H1 (cell line): ENCODE measurements around the gene CPLX1. TPM values are rescaled to one million over a fixed set of nuclear protein-coding genes. Genes with fewer than 3 reads are reported as not detected.

Experiments used
- CTCF ChIA-PET: fragments of 300-600 bp; sonication (Branson Sonifier 250); formaldehyde crosslinking; loops from one replicate; lab custom pipeline; 2021; ENCODE audit not compliant: partially characterized antibody; lab: Charles Lee
- POLR2A ChIA-PET: fragments of 300-600 bp; sonication (Branson Sonifier 250); formaldehyde crosslinking; loops from one replicate; lab custom pipeline; 2021; ENCODE audit warnings: inconsistent platforms; ENCODE audit not compliant: partially characterized antibody; lab: Charles Lee
- DNase-seq, 2 experiments: peaks; one replicate each; pipeline versions ENCODE4 v3.0.0 to v3.0.0-alpha.2; 2010 to 2022; ENCODE audit warnings: low spot score in 2 of 2, low read depth in 1 of 2, mixed read lengths in 1 of 2
- FAIRE-seq: peaks from 2 replicates; lab custom pipeline; 2011; peaks lifted over from hg19 to GRCh38; lab: Jason Lieb, UNC
- H2AFZ ChIP-seq: 2 replicates; pipeline ENCODE4 v1.8.1; 2012; ENCODE audit warnings: low read length, inconsistent platforms
- H2AK5ac ChIP-seq: 2 replicates; pipeline ENCODE4 v1.6.1; 2013; ENCODE audit warnings: low read depth, low read length
- H2BK120ac ChIP-seq: replicated peaks from 2 replicates; pipeline ENCODE3; 2013; ENCODE audit warnings: low read depth, low read length, inconsistent platforms
- H2BK12ac ChIP-seq: 2 replicates; pipeline ENCODE4 v1.6.1; 2013; ENCODE audit warnings: low read depth, low read length
- H2BK15ac ChIP-seq: 2 replicates; pipeline ENCODE4 v1.6.1; 2013; ENCODE audit warnings: low read length
- H2BK20ac ChIP-seq: 2 replicates; pipeline ENCODE4 v1.6.1; 2013; ENCODE audit warnings: low read length
- H2BK5ac ChIP-seq: 2 replicates; pipeline ENCODE4 v1.6.1; 2013; ENCODE audit warnings: low read depth, low read length
- H3K14ac ChIP-seq: 2 replicates; pipeline ENCODE4 v1.6.1; 2013; ENCODE audit warnings: inconsistent platforms; ENCODE audit not compliant: insufficient read length
- H3K18ac ChIP-seq: 2 replicates; pipeline ENCODE4 v1.6.1; 2013; ENCODE audit warnings: low read length; ENCODE audit errors: extremely low read depth
- H3K23ac ChIP-seq: 2 replicates; pipeline ENCODE4 v1.6.1; 2013; ENCODE audit warnings: inconsistent platforms; ENCODE audit not compliant: insufficient read length
- H3K23me2 ChIP-seq: 2 replicates; pipeline ENCODE4 v1.6.1; 2013; ENCODE audit warnings: low read depth, low read length
- H3K27ac ChIP-seq: 2 replicates; pipeline ENCODE4 v1.6.1; 2011; ENCODE audit warnings: low read depth, low read length, inconsistent platforms
- H3K27me3 ChIP-seq, 4 experiments: replicated peaks in 1 of 4; 1 replicate in 1 of 4; 2 replicates in 3 of 4; pipeline versions ENCODE4 v1.6.1 to v1.8.1; 2011 to 2013; ENCODE audit warnings: low read length in 3 of 4, mild to moderate bottlenecking in 3 of 4, inconsistent platforms in 2 of 4, mixed read lengths in 2 of 4, moderate library complexity in 1 of 4; ENCODE audit not compliant: control insufficient read depth in 3 of 4, insufficient read depth in 3 of 4; ENCODE audit errors: extremely low read depth in 1 of 4
- H3K36me3 ChIP-seq, 4 experiments: 2 replicates each; pipeline versions ENCODE4 v1.6.1 to v1.8.1; 2011 to 2013; ENCODE audit warnings: mild to moderate bottlenecking in 4 of 4, low read length in 3 of 4, moderate library complexity in 2 of 4, control low read depth in 1 of 4, inconsistent platforms in 1 of 4; ENCODE audit not compliant: insufficient read depth in 4 of 4, control insufficient read depth in 2 of 4
- H3K4ac ChIP-seq: replicated peaks from 2 replicates; pipeline ENCODE3; 2013; ENCODE audit warnings: low read length, low read depth, mixed read lengths, inconsistent platforms; ENCODE audit not compliant: insufficient read length
- H3K4me1 ChIP-seq, 4 experiments: replicated peaks in 1 of 4; 1 replicate in 1 of 4; 2 replicates in 3 of 4; pipeline versions ENCODE4 v1.6.1 to v1.8.1; 2011 to 2013; ENCODE audit warnings: low read length in 3 of 4, inconsistent platforms in 2 of 4, mixed read lengths in 1 of 4; ENCODE audit not compliant: insufficient read depth in 4 of 4, control insufficient read depth in 3 of 4
- H3K4me2 ChIP-seq, 2 experiments: 2 replicates each; pipeline versions ENCODE4 v1.6.1 to v1.8.1; 2011 to 2013; ENCODE audit warnings: low read depth in 2 of 2, low read length in 2 of 2, control low read depth in 1 of 2, inconsistent platforms in 1 of 2, mild to moderate bottlenecking in 1 of 2; ENCODE audit not compliant: insufficient read depth in 1 of 2
- H3K4me3 ChIP-seq, 4 experiments: fragments of 200-600, 300-600 bp in 1 of 4; sonication (generic), shearing (Covaris generic), sonication (Bioruptor Twin) in 1 of 4; 2 replicates each; pipeline versions ENCODE4 v1.5.1 to v1.8.1; 2011 to 2016; ENCODE audit warnings: low read length in 4 of 4, low read depth in 3 of 4, control low read depth in 2 of 4, inconsistent platforms in 2 of 4, mild to moderate bottlenecking in 2 of 4, mixed read lengths in 1 of 4, moderate library complexity in 1 of 4; ENCODE audit not compliant: insufficient read depth in 2 of 4; ENCODE audit errors: extremely low read depth in 1 of 4
- H3K56ac ChIP-seq: replicated peaks from 2 replicates; pipeline ENCODE3; 2013; ENCODE audit warnings: low read depth, mild to moderate bottlenecking, mixed read lengths, low read length, inconsistent platforms; ENCODE audit not compliant: insufficient read length
- H3K79me1 ChIP-seq: 2 replicates; pipeline ENCODE4 v1.6.1; 2013; ENCODE audit warnings: low read depth, low read length, control low read depth
- H3K79me2 ChIP-seq, 2 experiments: 2 replicates each; pipeline versions ENCODE4 v1.6.1 to v1.8.1; 2012 to 2013; ENCODE audit warnings: low read length in 2 of 2, mild to moderate bottlenecking in 2 of 2, inconsistent platforms in 1 of 2; ENCODE audit not compliant: insufficient read depth in 2 of 2, control insufficient read depth in 1 of 2
- H3K9ac ChIP-seq, 4 experiments: replicated peaks in 1 of 4; 1 replicate in 1 of 4; 2 replicates in 3 of 4; pipeline versions ENCODE4 v1.6.1 to v1.8.1; 2011 to 2013; ENCODE audit warnings: low read depth in 3 of 4, low read length in 3 of 4, control low read depth in 2 of 4, mild to moderate bottlenecking in 2 of 4, moderate library complexity in 2 of 4, inconsistent platforms in 1 of 4; ENCODE audit errors: extremely low read depth in 1 of 4
- H3K9me3 ChIP-seq, 2 experiments: 2 replicates each; pipeline versions ENCODE4 v1.6.1 to v1.8.1; 2012 to 2013; ENCODE audit warnings: mild to moderate bottlenecking in 2 of 2, moderate library complexity in 2 of 2, control low read depth in 1 of 2, inconsistent platforms in 1 of 2, low read depth in 1 of 2, low read length in 1 of 2, mixed read lengths in 1 of 2; ENCODE audit not compliant: insufficient read depth in 2 of 2
- H4K20me1 ChIP-seq, 2 experiments: replicated peaks in 1 of 2; 2 replicates each; pipeline versions ENCODE3 to v1.8.1; 2011 to 2013; ENCODE audit warnings: inconsistent platforms in 2 of 2, low read length in 2 of 2, mild to moderate bottlenecking in 1 of 2; ENCODE audit not compliant: insufficient read depth in 2 of 2, control insufficient read depth in 1 of 2
- H4K5ac ChIP-seq: 2 replicates; pipeline ENCODE4 v1.6.1; 2013; ENCODE audit warnings: low read length, low read depth, mixed read lengths, inconsistent platforms; ENCODE audit not compliant: insufficient read length
- H4K8ac ChIP-seq: 2 replicates; pipeline ENCODE4 v1.8.0; 2013; ENCODE audit warnings: mild to moderate bottlenecking, moderate library complexity, low read length, inconsistent platforms; ENCODE audit not compliant: insufficient read depth; ENCODE audit errors: extremely low read depth
- H4K91ac ChIP-seq: replicated peaks from 2 replicates; pipeline ENCODE3; 2013; ENCODE audit warnings: low read length, mixed read lengths, inconsistent platforms; ENCODE audit not compliant: insufficient read length
- POLR2AphosphoS5 ChIP-seq: IDR thresholded peaks from 2 replicates; pipeline ENCODE4 v1.6.1; 2011; ENCODE audit warnings: low read depth, low read length
- WGBS, 2 experiments: shearing (Covaris generic) in 1 of 2; methylation state at CpG; one replicate each; pipeline versions ENCODE4 v1.1.6 to v1.1.7; 2013 to 2015; ENCODE audit warnings: low lambda C conversion rate in 2 of 2, mixed read lengths in 2 of 2, inconsistent platforms in 1 of 2, low coverage in 1 of 2, missing lambda C conversion rate in 1 of 2; ENCODE audit not compliant: insufficient replicate concordance in 2 of 2, insufficient coverage in 1 of 2, insufficient read length in 1 of 2; ENCODE audit errors: extremely low coverage in 1 of 2, missing lambda C conversion rate in 1 of 2; 5-methylcytosine and 5-hydroxymethylcytosine counted together
- polyA plus RNA-seq, 7 experiments: library from polyadenylated mRNA; depleted of rRNA in 3 of 7; stranded (reverse) in 5 of 7; unstranded in 2 of 7; fragments of >200 nt in 5 of 7; fragments of 200-250 nt in 2 of 7; gene quantifications; 1 replicate in 5 of 7; 2 replicates in 1 of 7; 4 replicates in 1 of 7; pipeline versions ENCODE4 v1.2.1 to v1.2.3, GENCODE V29; 2011 to 2013; ENCODE audit warnings: missing spikeins in 2 of 7, mixed read lengths in 2 of 7
- total RNA-seq: library from RNA; stranded (reverse); fragmentation: NEBNext Ultra II Directional; extraction: Animal tissue kit (Norgen Biotek cat#: 25700); gene quantifications from 2 replicates; pipeline ENCODE4 v1.2.1, GENCODE V29; 2021

Gene CPLX1
- total and polyA plus RNA-seq, 2 of the 8 experiments (the other 6 are each of a cell fraction or from before 2014, with no cell fraction given): 0.32 to 0.56 TPM

- H3K14ac ChIP-seq: no peak overlapping the region
- H3K23me2 ChIP-seq: no peaks in the 10 kb centered on the region
- WGBS, 2 experiments: 90% methylated on average over 18 of the region's 18 CpGs; no CpG with 5 or more reads in 1 of the 2 experiments
- ChIA-PET CTCF (interaction anchor here (0.5 to 1.3 kb wide), 5 partner anchors 15 to 93 kb away, joined by 3 to 4 read pairs (median 3); no protein-coding TSS in a partner anchor), POLR2A (no interaction called here)
- DNase-seq (no peak), FAIRE-seq (no peak)
- TF ChIP-seq POLR2AphosphoS5: no peak
- no peak overlapping the region for H2AK5ac ChIP-seq
- no peak overlapping the region for H2BK120ac ChIP-seq
- H3K27ac ChIP-seq: no peak overlapping the region
- no peak overlapping the region for H2BK20ac ChIP-seq
- no peak overlapping the region for H2BK5ac ChIP-seq
- no peak overlapping the region for H3K18ac ChIP-seq
- H3K79me1 ChIP-seq: no peaks in the 10 kb centered on the region
- no peak overlapping the region; the same call in 1 of the 2 replicates for H4K8ac ChIP-seq
- H3K23ac ChIP-seq: no peak overlapping the region
- H3K4me1 ChIP-seq: no peaks in the 10 kb centered on the region
- no peak overlapping the region for H3K4me3 ChIP-seq
- no peak overlapping the region for H3K4me2 ChIP-seq
- H3K36me3 ChIP-seq: no peaks in the 10 kb centered on the region
- H2AFZ ChIP-seq: no peak overlapping the region
- no peak overlapping the region for H4K5ac ChIP-seq
- H3K9ac ChIP-seq: no peak overlapping the region
- no peak overlapping the region for H3K4ac ChIP-seq
- no peaks in the 10 kb centered on the region for H3K79me2 ChIP-seq
- no peak overlapping the region for H2BK15ac ChIP-seq
- peaks cover 6 to 8% of the 10 kb centered on the region in 2 experiments; a peak in 1 of 4 replicates for H3K9me3 ChIP-seq
- H4K91ac ChIP-seq: no peak overlapping the region
- H3K56ac ChIP-seq: no peak overlapping the region
- no peaks in the 10 kb centered on the region for H4K20me1 ChIP-seq
- peaks cover 0 to 4% (median under 1%) of the 10 kb centered on the region in 4 experiments; a peak in 5 of 7 replicates for H3K27me3 ChIP-seq
- H2BK12ac ChIP-seq: no peak overlapping the region
These were observed 7.9 kb upstream of the CPLX1 start for GRCh38 chr4:833731-834367.
